IMR-90 (cell line): Measurements from ENCODE around the gene LDHAL6B. TPM values are rescaled to one million over a fixed set of nuclear protein-coding genes. Genes with fewer than 3 reads are reported as not detected.

Experiments
- ATAC-seq: fragments of 200-7000 bp; cut with Tn5 transposase; 2 replicates; pipeline ENCODE4 v1.9.1; 2020; ENCODE audit warnings: low read depth, mild to moderate bottlenecking, moderate library complexity
- BruUV-seq: library from RNA; stranded (reverse); fragments of 400-500 nt; replicated peaks from 2 replicates; lab custom pipeline; 2021; lab: Mats Ljungman, UMichigan
- CTCF ChIA-PET: fragments of 300-600 bp; formaldehyde crosslinking; extraction: SDS; loops from one replicate; lab custom pipeline; 2021; ENCODE audit warnings: antibody characterized with exemption; lab: Yijun Ruan, JAX
- POLR2A ChIA-PET: fragments of 300-600 bp; sonication (Branson Sonifier 250); formaldehyde crosslinking; loops from one replicate; lab custom pipeline; 2022; ENCODE audit warnings: antibody characterized with exemption; ENCODE audit not compliant: unreplicated experiment; lab: Charles Lee
- DNase-seq: peaks from one replicate; pipeline ENCODE4 v3.0.0; 2013
- H2AFZ ChIP-seq: replicated peaks from 2 replicates; pipeline ENCODE3; 2013; ENCODE audit warnings: low read length, mild to moderate bottlenecking; ENCODE audit not compliant: poor library complexity
- H2AK5ac ChIP-seq: 2 replicates; pipeline ENCODE4 v1.6.1; 2013; ENCODE audit warnings: low read depth, low read length, inconsistent platforms
- H2AK9ac ChIP-seq: replicated peaks from 2 replicates; pipeline ENCODE3; 2013; ENCODE audit warnings: mild to moderate bottlenecking, low read depth, low read length, moderate library complexity; ENCODE audit not compliant: poor library complexity
- H2BK120ac ChIP-seq: 2 replicates; pipeline ENCODE4 v1.6.1; 2013; ENCODE audit warnings: low read depth, low read length, inconsistent platforms
- H2BK15ac ChIP-seq: 3 replicates; pipeline ENCODE4 v1.6.1; 2013; ENCODE audit warnings: low read depth, low read length, inconsistent platforms
- H2BK20ac ChIP-seq: 2 replicates; pipeline ENCODE4 v1.6.1; 2013; ENCODE audit warnings: low read depth, mild to moderate bottlenecking, inconsistent platforms, low read length, moderate library complexity
- H2BK5ac ChIP-seq: 2 replicates; pipeline ENCODE4 v1.6.1; 2013; ENCODE audit warnings: mild to moderate bottlenecking, low read depth, low read length, inconsistent platforms; ENCODE audit not compliant: poor library complexity, severe bottlenecking
- H3K14ac ChIP-seq: replicated peaks from 2 replicates; pipeline ENCODE4 v1.6.1; 2013; ENCODE audit warnings: low read depth, low read length, inconsistent platforms
- H3K18ac ChIP-seq: 2 replicates; pipeline ENCODE4 v1.6.1; 2013; ENCODE audit warnings: low read depth, low read length, control low read depth
- H3K23ac ChIP-seq: 2 replicates; pipeline ENCODE4 v1.6.1; 2013; ENCODE audit warnings: low read depth, low read length, inconsistent platforms
- H3K27ac ChIP-seq: 2 replicates; pipeline ENCODE4 v1.5.1; 2013; ENCODE audit warnings: mild to moderate bottlenecking, control low read depth, low read length; ENCODE audit not compliant: insufficient read depth
- H3K27me3 ChIP-seq: 2 replicates; pipeline ENCODE4 v1.6.1; 2013; ENCODE audit warnings: low read length; ENCODE audit not compliant: control insufficient read depth, insufficient read depth
- H3K36me3 ChIP-seq: 2 replicates; pipeline ENCODE4 v1.6.1; 2013; ENCODE audit warnings: low read length, mixed read lengths; ENCODE audit not compliant: control insufficient read depth, insufficient read depth
- H3K4ac ChIP-seq: 2 replicates; pipeline ENCODE4 v1.6.1; 2013; ENCODE audit warnings: low read depth, low read length, inconsistent platforms
- H3K4me1 ChIP-seq: 2 replicates; pipeline ENCODE4 v1.6.1; 2013; ENCODE audit warnings: low read length, mixed read lengths; ENCODE audit not compliant: control insufficient read depth, insufficient read depth
- H3K4me2 ChIP-seq: 2 replicates; pipeline ENCODE4 v1.6.1; 2013; ENCODE audit warnings: low read depth, mild to moderate bottlenecking, control low read depth, low read length, moderate library complexity
- H3K4me3 ChIP-seq: 2 replicates; pipeline ENCODE4 v1.5.1; 2013; ENCODE audit warnings: low read depth, mild to moderate bottlenecking, control low read depth, low read length, moderate library complexity; ENCODE audit not compliant: insufficient read depth
- H3K56ac ChIP-seq: 2 replicates; pipeline ENCODE4 v1.6.1; 2013; ENCODE audit warnings: low read length, inconsistent platforms; ENCODE audit not compliant: insufficient read depth; ENCODE audit errors: extremely low read depth
- H3K79me1 ChIP-seq, 2 experiments: 2 replicates each; pipeline ENCODE4 v1.6.1; 2013; ENCODE audit warnings: low read length in 2 of 2, inconsistent platforms in 1 of 2, low read depth in 1 of 2
- H3K9ac ChIP-seq: 2 replicates; pipeline ENCODE4 v1.6.1; 2013; ENCODE audit warnings: low read depth, low read length, control low read depth
- H3K9me1 ChIP-seq: 2 replicates; pipeline ENCODE4 v1.6.1; 2013; ENCODE audit warnings: low read length, inconsistent platforms; ENCODE audit not compliant: insufficient read depth
- H3K9me3 ChIP-seq: 2 replicates; pipeline ENCODE4 v1.6.1; 2013; ENCODE audit warnings: low read length; ENCODE audit not compliant: control insufficient read depth, insufficient read depth
- H4K20me1 ChIP-seq: 2 replicates; pipeline ENCODE4 v1.6.1; 2013; ENCODE audit warnings: low read length, inconsistent platforms; ENCODE audit not compliant: insufficient read depth
- H4K5ac ChIP-seq: 2 replicates; pipeline ENCODE4 v1.6.1; 2013; ENCODE audit warnings: mild to moderate bottlenecking, low read depth, low read length, control low read depth
- H4K8ac ChIP-seq, 2 experiments: 2 replicates each; pipeline ENCODE4 v1.6.1; 2013; ENCODE audit warnings: low read depth in 2 of 2, low read length in 2 of 2, control low read depth in 1 of 2, inconsistent platforms in 1 of 2
- H4K91ac ChIP-seq: 2 replicates; pipeline ENCODE4 v1.6.1; 2013; ENCODE audit warnings: low read depth, low read length, inconsistent platforms; ENCODE audit not compliant: insufficient read depth
- CHD1 ChIP-seq: IDR thresholded peaks from 2 replicates; pipeline ENCODE4 v1.6.1; 2012; ENCODE audit warnings: low read depth, low read length, improper control_type of control experiment
- ELK1 ChIP-seq: fragments of 150-350 bp; IDR thresholded peaks from 2 replicates; pipeline ENCODE4 v1.6.1; 2016; ENCODE audit warnings: low read depth, mild to moderate bottlenecking, low read length, moderate library complexity, borderline replicate concordance
- MAZ ChIP-seq: IDR thresholded peaks from 2 replicates; pipeline ENCODE4 v1.6.1; 2012; ENCODE audit warnings: low read depth, mild to moderate bottlenecking, low read length, improper control_type of control experiment, moderate library complexity, borderline replicate concordance
- MXI1 ChIP-seq: IDR thresholded peaks from 2 replicates; pipeline ENCODE4 v1.6.1; 2012; ENCODE audit warnings: low read depth, mild to moderate bottlenecking, low read length, moderate library complexity, borderline replicate concordance
- RFX5 ChIP-seq: IDR thresholded peaks from 2 replicates; pipeline ENCODE4 v1.8.0; 2012; ENCODE audit warnings: low read depth, mild to moderate bottlenecking, low read length, moderate library complexity
- SMC3 ChIP-seq: fragments of 150-350 bp; IDR thresholded peaks from 2 replicates; pipeline ENCODE4 v1.6.1; 2016; ENCODE audit warnings: low read depth, mild to moderate bottlenecking, antibody characterized with exemption, low read length, moderate library complexity
- WGBS, 2 experiments: methylation state at CpG; one replicate each; pipeline versions ENCODE4 v1.1.5 to v1.1.7; 2013; ENCODE audit warnings: missing lambda C conversion rate in 2 of 2; ENCODE audit not compliant: insufficient read length in 1 of 2; ENCODE audit errors: extremely low coverage in 2 of 2; 5-methylcytosine and 5-hydroxymethylcytosine counted together
- dilution Hi-C: fragments of 300-500 bp; cut with HindIII; formaldehyde crosslinking; loops from one replicate; pipeline ENCODE4 v1.14.3; 2018; ENCODE audit warnings: low sequenced_read_pairs; ENCODE audit not compliant: unreplicated experiment
- in situ Hi-C: fragments of 300-500 bp; cut with MboI; formaldehyde crosslinking; loops from 3 replicates; pipeline ENCODE4 v1.14.3; 2019; ENCODE audit warnings: low sequenced_read_pairs, inconsistent platforms, mixed read lengths
- intact Hi-C: fragments of 100-400 bp; cut with micrococcal nuclease; formaldehyde crosslinking; loops from 2 replicates; pipeline ENCODE4 v1.10.0; 2022
- polyA plus RNA-seq, 3 experiments: library from polyadenylated mRNA; depleted of rRNA; stranded (reverse); fragments of >200 nt; gene quantifications; 2 replicates each; pipeline ENCODE4 v1.2.3, GENCODE V29; 2012; ENCODE audit warnings: low replicate concordance in 1 of 3
- total RNA-seq: library from RNA; depleted of rRNA; stranded (reverse); fragments of >200 nt; gene quantifications from 2 replicates; pipeline ENCODE4 v1.2.3, GENCODE V29; 2012

Gene LDHAL6B
- total and polyA plus RNA-seq, 2 of the 4 experiments (the other 2 are of a cell fraction), result not detected

GRCh38 chr15:59208613-59209249 is 2.1 kb downstream of the LDHAL6B start:
- TF ChIP-seq ELK1 (no peak), CHD1 (no peak), RFX5 (no peak), MAZ (no peak), MXI1 (no peak), SMC3 (no peak)
- no peaks in the 10 kb centered on the region for H4K20me1 ChIP-seq
- H3K4me2 ChIP-seq, result no peak overlapping the region
- H2AK9ac ChIP-seq, result no peak overlapping the region
- peaks cover 30% of the 10 kb centered on the region for H3K36me3 ChIP-seq
- H3K9me3 ChIP-seq, result no peaks in the 10 kb centered on the region
- H3K9ac ChIP-seq, result no peak overlapping the region
- H3K27ac ChIP-seq, result no peak overlapping the region
- no peak overlapping the region for H3K4ac ChIP-seq
- peaks cover 2% of the 10 kb centered on the region; the same call in 1 of the 2 replicates for H3K9me1 ChIP-seq
- in situ Hi-C loops (no loop called here), intact Hi-C loops (no loop called here), dilution Hi-C loops (no loop called here)
- H4K8ac ChIP-seq, result no peak overlapping the region
- CTCF ChIA-PET, result no interaction called here
- H3K23ac ChIP-seq, result no peak overlapping the region
- no TSS peak for BruUV-seq
- no peak overlapping the region for H4K5ac ChIP-seq
- H2BK120ac ChIP-seq, result no peak overlapping the region
- POLR2A ChIA-PET, result no interaction called here
- H3K4me1 ChIP-seq, result no peaks in the 10 kb centered on the region
- H2BK20ac ChIP-seq, result no peak overlapping the region
- no peak overlapping the region for H2AFZ ChIP-seq
- no peak overlapping the region for H2AK5ac ChIP-seq
- H2BK5ac ChIP-seq, result no peak overlapping the region
- DNase-seq (no peak), ATAC-seq (no peak)
- no peak overlapping the region for H3K4me3 ChIP-seq
- WGBS, 2 experiments, result 86% methylated on average over 6 of the region's 7 CpGs; no CpG with 5 or more reads in 1 of the 2 experiments
- H3K79me1 ChIP-seq, result peaks cover 0 to 7% of the 10 kb centered on the region in 2 experiments; a peak in 2 of 4 replicates
- H3K14ac ChIP-seq, result no peak overlapping the region
- no peak overlapping the region for H2BK15ac ChIP-seq
- no peak overlapping the region for H3K18ac ChIP-seq
- no peak overlapping the region for H4K91ac ChIP-seq
- no peaks in the 10 kb centered on the region for H3K27me3 ChIP-seq
- no peak overlapping the region for H3K56ac ChIP-seq
